ENCODE data around the gene CLIC1.

The CLIC1 gene

DNA sequence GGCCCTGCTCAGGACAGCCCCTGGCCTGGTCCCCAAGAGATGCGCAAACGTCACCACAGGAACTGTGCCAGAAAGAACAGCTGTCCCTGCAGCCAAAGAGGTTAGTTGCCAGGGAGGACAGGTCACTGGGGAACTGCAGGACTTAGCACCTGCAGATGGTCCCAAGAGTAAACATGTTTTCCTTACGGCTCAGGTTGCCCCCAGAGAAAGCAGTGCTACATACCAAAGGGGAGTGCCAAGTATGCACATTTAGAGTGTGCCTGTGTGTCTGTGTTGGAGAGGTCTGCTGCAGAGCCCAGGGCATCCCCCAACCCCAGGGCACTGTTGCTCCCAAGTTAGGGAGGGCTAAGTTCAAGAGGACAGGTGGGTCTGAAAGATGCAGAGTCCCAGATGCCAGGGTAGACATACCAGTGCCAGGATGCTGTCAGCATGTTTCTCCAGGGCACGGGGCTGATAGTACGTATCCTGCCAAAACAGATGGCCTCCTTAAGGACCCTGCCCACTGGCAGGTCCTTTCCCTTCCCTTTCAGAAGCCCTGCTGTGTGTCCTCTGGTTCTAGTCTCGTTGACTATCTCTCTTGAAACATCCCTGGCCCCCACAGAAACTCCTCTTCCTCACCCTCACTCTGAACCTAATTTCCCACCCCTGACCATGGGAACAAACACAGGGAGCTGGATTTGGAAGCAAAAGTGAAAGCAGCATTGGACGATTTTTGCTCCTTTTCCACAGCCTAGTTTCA lies 34.5 kb downstream of the CLIC1 start:
- DNase-seq (ENCODE audit: low read depth) = no peak

DNA sequence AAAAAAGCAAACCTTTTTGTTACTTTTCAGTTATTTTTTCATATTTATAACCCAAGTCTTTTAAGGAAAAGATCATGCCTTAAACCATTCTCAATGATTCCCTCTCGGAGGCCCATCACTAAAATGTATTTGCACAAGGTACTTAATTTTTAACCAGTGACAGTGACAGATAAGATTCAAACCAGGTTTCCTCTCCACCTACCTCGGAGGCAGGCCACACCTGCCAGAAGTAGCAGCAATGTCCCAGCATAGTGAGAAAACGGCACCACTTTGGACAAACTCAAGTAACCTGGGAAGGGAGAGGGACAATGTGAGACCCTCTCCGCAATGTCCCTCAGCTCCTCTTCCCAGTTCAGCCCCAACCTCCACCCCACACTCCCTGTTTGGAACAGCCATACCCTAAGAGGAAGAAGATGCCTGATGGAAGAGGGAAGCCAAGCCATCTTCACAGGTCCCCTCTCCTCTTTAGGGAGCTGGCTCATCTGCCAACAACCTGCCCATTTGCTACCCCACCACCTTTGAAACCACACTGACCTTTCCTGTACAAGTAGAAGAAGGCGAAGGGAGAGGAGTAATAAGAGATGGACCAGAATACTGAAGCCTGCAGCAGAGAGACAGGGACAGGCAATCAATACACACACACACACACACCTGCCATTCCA lies 35.5 kb downstream of the CLIC1 start:
- DNase-seq (ENCODE audit: low read depth) = no peak

GRCh38 chr6:31697555-31697954 lies 38.8 kb downstream of the CLIC1 start:
- DNase-seq (ENCODE audit: low read depth) = no peak

DNA sequence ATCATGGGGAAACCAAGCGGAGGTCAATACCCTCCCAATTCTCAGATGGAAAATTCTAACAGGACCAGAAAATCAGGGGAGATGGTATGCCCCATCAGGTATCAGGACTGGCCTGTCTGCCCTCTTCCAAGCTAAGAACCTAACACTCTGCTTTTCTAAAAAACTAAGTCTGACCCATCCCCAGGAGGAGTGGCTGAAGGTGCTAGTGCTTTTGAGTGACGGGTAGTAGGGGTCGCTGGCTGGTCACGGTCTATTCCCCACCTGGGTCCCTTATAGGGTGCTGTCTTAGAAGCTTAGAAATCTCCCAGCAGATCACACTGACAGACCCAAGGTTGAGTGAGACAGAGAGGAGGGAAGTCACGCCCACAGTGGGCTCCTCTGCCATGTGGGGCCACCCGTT lies 42.8 kb downstream of the CLIC1 start:
- no peak for DNase-seq (ENCODE audit: low read depth)

GRCh38 chr6:31692886-31693285 lies 43.4 kb downstream of the CLIC1 start:
- no peak for DNase-seq (ENCODE audit: low read depth)

DNA sequence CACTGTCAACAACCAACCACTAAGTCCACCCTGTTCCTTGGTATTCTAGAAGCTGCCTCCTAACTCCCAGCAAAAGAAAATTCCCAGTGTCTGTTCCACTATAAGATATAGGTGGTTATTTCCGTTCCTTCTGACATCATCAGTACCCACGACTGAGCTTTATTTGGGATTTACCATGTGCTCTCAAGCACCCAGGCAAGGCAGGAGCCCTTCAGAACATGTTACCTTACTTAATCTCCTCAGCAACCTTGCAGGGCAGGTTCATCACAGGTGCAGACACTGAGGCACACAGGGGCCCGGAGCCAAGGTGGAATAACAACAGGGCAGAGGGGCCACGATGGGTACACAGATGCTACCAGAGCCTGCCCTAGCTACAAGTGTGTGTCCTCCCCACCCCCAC lies 44.0 kb downstream of the CLIC1 start:
- DNase-seq (ENCODE audit: low read depth) = no peak

DNA sequence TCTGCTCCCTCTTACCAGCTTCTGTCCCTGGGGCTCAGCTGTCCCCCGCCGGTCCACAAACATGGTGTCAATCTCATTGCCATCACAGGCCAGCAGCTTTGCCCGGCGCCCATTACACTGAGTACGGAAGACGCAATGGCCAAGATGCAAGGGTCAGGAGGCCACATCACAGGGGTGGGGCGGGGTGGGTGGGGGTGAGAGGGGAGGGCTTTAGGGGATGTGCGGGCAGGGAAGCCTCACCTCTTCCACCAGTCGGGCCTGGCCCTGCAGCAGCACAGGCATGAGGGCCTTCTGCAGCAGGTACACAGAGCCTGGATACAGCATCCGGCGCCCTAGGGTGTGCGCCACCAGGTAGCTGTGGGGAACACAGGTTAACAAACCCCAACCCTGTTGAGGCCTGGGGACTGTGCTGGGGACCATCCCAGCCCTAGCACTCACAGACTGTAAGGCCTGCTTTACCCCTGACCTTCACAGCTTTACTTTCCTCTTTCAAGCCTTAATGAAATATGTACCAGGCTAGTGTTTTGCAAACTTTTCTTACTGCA lies 44.7 kb downstream of the CLIC1 start:
- no peak for DNase-seq (ENCODE audit: low read depth)

- DNase-seq (ENCODE audit: low read depth) = no peak
Observed at GRCh38 chr6:31691078-31691463, 45.3 kb downstream of the CLIC1 start.

DNA sequence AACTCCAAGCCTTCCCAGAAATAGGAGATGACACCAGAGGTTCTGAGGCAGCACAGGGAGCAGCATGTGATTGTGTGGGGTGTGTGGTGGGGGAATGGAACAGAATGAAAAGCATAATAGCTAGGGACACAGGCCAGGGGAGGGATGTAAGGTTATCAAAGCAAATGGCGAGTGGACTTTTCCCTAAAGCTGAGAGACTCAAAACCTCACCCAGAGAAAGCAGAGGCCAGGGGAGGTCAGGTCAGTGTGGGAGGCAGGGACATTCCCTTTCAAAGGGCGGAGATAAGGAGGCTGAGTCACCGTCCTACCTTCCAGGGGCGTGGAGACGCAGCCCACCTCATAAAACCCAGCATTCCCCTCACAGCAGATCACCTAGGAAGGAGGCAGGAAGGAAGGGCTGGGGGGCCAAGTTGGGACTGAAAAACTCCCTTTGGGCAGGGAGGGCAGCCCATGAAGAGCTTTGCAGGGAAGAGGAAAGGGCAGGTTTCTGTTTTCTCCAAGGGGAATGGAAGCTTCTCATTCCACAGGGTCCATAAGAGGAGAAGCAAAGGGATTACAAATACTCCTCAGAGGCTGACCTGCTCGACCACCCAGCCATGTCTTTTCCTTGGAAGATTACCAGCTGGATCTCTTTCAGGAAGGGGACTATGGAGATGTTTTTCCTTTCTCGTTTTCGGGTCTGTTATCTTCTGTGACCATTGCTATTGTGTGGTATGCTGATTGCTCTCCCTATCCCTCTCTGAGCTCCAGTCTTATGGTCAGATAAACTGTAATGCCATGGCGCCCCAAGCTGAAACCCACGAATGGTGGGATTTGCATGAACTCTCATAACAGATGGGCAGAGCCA lies 45.9 kb downstream of the CLIC1 start:
- no peak for DNase-seq (ENCODE audit: low read depth)

- DNase-seq (ENCODE audit: low read depth) = no peak
Observed at GRCh38 chr6:31689249-31690110, 46.9 kb downstream of the CLIC1 start.

DNA sequence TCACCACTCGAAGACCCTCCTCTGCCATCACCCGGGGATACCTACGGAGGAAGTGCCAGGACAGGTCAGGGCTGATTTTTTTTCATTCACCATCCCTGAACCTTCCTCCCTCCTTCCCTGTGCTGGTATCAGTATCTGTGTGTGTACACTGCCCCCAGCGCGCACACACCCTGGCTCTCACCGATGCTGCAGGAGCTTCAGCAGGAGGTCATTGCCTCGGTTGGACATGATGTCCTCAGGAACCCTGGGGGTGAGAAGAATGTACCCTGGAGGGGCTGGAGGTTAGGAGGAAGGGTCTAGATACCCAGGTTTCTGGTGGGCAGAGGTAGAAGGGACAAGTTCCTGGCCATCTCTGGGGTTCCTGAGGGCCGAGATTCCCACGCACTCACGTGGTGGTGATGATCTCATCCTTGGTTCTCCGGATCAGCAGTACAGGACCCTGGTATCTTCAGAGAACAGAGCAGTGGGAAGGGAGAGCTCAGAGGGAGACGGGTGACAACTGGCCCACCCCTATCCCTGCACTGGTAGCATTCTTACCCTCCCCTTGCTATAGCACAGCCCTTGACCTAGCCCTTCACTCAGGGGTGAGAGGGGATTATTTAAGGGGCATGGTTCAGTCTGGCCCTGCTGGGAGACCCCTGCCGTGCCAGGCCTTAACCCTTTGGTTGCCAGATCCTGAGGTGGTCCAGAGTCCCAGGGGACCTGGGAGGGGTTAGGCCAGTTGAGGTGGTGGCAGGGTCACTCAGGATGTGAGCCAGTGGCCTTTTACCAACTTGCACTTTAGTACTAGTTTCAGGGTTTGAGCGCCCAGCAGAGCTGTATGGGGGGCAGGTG lies 48.3 kb downstream of the CLIC1 start:
- DNase-seq (ENCODE audit: low read depth) = no peak

- no peak for DNase-seq (ENCODE audit: low read depth)
Observed at GRCh38 chr6:31687321-31687720, 49.0 kb downstream of the CLIC1 start.

- DNase-seq (ENCODE audit: low read depth) = no peak
Observed at GRCh38 chr6:31686483-31686882, 49.8 kb downstream of the CLIC1 start.

DNA sequence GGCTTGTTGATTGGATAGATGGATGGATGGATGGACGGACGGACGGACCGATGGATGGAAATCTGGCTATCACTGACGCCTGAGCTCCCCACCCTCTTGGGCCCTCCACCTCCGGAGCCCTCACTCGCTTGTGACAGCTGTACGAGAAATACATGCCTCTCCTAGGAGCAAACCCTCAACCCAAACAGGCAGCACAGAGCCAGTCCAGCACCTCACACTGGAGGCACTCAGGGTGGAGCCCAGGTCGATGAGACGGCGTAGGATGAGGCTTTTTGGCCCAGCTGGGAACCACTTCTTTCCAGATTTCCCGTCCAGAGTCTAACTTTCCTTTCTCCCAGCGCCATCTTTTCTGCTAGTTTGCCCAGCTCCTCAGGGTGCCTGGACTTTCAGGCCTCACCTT lies 52.7 kb downstream of the CLIC1 start:
- no peak for DNase-seq (ENCODE audit: low read depth)

- no peak for DNase-seq (ENCODE audit: low read depth)
Observed at GRCh38 chr6:31681135-31681671, 55.1 kb downstream of the CLIC1 start.

Measured in activated T-cell treated with anti-CD3 and anti-CD28 coated beads for 1 hour (primary cell).